Activated CD8-positive, alpha-beta memory T cell treated with anti-CD3 and anti-CD28 coated beads for 24 hours (primary cell): ENCODE data around the gene FRAT1.
"Not testable (repeated sequence)": the region's sequence is repeated elsewhere in the genome, so short reads cannot be mapped to it uniquely, and the experiment has no call there.

Source experiments
- DNase-seq: peaks from one replicate; pipeline ENCODE4 v3.0.0-alpha.2; 2020

Gene FRAT1

DNA sequence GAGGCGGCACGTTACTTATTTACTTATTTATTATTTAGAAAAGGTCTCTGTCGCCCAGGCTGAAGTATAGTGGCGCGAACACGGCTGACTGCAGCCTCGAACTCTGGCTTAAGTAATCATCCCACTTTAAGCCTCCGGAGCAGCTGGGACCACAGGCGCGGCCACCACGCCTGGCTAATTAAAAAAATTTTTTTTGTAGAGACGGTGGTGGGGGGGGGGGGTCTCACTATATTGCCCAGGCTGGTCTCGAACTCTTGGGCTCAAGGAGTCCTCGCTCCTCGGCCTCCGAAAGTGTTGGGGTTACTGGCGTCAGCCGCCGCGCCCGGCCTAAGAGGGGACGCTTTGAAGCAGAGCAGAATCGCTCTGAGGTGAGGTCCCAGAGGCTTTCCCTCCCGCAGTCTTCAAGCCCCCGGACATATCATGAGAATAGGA, 16.1 kb downstream of the FRAT1 start:
- no peak for DNase-seq

DNA sequence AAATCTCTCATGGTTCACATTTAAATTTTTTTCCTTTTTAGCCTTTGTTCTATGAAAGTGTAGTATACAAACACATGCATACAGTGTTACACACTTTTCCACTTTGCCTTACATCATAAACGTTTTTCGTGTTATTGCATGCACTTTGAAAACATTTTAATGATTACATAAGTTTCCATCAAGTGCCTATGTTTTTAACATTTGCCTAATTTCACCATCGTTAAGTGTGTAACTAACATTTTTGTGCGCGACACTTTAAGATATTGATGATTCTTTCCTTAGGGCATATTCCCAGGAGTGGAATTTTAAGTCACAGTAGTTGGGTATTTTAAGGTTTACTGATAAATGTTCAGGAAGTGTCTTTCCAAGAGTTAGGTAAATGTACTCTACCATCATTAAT, 16.9 kb downstream of the FRAT1 start:
- no peak for DNase-seq

DNA sequence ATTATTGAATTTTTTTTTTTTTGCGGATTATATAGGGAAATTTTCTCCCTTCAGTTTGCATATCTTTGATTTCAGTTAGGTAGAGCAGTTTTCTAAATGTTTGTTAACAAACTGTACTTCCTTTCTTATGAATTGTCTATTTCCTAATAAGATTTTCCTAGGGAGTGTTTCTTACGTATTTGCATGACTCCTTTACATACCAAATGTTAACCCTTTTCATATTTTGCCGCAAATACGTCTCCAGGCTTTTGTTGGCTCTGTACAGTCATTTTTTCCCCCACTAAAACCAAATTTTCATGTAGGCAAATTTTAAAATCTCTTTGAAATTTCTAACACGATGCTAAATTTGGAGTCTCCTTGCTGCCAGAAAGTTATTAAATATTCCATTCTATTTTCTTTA, 17.4 kb downstream of the FRAT1 start:
- no peak for DNase-seq

DNA sequence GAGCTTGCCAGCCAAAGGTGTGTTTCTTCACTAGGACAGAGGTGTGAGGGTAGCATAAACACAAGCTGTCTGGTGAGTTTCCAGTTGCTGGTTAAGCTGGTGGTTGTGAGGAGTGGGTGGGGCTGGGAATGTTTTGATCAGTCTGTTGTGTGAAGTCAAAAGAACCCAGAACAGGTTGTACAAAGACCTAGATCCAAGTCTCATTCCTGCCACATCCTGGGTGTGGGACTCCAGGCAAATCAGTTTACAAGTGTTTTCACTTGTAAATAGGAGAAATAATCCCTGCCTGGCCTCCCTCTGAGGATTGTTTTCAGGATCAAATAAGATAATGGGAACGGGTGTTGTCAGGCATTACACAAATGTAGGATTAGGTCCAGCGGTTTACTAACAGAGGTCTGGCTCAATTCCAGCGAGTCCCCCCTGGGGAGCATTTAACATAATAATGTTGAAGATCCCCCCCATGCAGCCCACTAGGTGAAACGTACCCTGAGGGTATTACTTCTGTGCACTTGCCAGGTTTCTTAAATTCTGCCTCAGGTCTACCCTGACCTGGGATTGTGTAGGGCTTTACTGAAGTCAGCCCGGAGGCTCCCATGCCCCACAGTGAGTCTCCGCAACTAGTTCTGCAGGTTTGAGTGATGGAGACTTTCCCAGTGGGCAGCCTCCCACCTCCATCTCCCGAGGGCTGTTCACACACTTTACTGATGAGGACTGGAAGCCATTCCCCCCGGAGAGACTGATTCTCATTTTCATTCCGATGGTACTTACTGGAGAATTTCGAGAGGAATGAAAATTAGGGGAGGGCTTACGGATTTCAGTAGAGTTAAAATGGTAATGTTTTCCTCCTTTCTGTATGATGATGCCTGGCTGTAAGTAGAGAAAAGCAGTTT, 18.1 kb downstream of the FRAT1 start:
- no peak for DNase-seq

DNA sequence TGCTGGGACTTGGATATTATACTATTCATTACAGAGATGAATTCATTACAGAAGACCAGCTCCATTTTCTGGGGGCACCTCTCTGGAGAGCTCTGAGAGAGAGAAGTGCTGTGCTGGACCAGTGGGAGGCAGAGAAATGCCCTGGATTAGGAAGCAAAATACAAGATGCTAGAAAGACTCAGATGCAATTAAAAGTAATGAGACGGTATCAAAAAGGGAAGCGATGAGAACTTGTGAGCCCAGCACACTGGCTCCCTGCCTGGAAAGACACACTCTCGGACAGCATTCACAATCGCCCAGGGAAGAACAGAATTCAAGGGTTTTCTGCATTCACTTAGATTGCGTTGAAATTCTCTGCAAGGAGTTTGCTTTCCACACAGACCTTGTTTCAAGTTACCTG, 19.0 kb downstream of the FRAT1 start:
- no peak for DNase-seq

DNA sequence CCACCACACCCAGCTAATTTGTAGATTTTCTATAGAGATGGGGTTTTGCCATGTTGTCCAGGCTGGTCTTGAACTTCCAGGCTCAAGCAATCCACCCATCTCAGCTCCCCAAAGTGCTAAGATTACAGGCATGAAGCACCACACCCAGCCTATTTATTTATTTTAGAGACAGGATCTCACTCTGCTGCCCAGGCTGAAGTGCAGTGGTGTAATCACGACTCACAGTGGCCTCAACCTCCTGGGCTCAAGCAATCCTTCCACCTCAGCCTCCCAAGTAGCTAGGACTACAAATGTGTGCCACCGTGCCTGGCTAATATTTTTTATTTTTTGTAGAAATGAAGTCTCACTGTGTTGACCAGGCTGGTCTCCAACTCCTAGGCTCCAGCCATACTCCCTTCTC, 22.3 kb downstream of the FRAT1 start:
- DNase-seq, result no peak

DNA sequence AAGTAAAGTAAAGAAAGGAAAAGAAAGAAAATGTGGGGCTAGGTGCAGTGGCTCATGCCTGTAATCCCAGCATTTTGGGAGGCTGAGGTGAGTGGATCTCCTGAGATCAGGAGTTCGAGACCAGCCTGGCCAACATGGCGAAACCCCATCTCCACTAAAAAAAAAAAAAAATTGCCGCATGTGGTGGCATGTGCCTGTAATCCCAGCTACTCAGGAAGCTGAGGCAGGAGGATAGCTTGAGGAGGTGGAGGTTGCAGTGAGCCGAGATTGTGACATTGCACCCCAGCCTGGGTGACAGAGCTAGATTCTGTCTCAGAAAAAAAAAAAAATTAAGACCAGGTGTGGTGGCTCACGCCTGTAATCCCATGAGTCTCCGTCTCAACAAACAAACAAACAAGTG, 24.6 kb downstream of the FRAT1 start:
- not testable (repeated sequence) for DNase-seq

DNA sequence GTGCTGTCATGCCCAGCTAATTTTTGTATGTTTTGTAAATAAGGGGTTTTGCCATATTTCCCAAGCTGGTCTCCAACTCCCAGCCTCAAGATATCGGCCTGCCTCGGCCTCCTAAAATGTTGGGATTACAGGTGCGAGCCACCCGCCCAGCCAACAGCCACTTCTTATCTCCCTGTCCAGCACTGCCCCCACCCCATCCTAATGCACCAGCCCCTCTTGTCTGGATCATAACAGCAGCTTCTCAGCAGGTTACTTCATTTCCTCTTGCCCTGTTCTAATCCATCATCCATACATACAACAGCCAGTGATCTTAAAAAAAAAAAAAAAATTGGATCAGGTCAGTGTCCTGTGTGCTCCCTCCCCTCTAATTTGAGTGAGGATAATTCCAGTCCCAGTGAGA, 28.2 kb downstream of the FRAT1 start:
- no peak for DNase-seq

DNA sequence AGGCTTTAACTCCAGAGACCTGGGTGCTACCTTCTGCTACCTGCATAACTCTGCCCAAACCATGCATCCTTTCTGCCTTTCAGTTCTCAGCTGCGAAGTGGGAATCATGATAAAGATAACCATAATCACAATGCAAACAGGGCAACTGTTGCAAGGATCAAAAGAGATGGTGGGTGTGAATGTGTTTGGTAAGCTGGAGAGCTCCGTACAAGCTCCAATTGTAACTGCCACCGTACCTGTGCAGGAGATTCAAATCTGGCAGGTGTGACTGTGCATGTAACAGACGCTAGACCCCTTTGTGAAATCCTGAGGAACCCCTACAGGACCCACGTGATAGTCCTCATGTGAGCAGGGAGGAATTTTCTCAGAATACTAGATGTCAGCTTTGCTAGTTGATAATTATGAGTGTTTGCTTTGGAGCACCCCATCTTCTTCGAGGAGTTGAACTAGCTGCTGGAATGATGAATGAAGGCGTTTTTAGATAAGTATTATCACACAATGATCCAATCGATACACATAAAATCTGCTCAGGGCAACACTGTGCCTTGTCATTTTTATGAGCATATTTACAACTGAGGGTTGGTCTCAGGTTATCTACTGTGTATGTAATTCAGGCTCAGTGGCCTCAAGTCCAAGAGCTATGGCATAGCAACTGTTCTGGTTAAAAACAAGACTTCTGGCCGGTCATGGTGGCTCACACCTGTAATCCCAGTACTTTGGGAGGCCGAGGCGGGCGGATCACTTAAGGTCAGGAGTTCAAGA, 30.9 kb downstream of the FRAT1 start:
- no peak for DNase-seq

DNA sequence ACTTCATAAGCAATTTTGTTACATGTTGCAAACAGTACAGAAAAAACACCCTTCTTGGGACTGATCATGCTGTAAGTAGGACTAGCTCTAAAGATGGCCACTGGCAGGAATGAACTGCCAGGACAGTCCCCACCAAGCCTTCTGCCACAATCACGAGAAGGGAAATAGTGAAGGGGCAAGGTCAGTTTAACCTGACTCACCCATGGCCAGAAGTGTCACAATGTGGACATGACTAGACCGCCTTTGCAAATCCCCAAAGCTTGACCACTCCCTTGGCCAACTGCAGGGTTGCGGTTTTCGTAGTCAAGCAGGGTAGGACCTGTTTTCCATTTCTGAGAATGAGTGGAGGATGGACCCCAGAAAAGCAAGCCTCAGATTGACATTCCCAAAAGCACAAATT, 34.9 kb downstream of the FRAT1 start:
- DNase-seq, result no peak

DNA sequence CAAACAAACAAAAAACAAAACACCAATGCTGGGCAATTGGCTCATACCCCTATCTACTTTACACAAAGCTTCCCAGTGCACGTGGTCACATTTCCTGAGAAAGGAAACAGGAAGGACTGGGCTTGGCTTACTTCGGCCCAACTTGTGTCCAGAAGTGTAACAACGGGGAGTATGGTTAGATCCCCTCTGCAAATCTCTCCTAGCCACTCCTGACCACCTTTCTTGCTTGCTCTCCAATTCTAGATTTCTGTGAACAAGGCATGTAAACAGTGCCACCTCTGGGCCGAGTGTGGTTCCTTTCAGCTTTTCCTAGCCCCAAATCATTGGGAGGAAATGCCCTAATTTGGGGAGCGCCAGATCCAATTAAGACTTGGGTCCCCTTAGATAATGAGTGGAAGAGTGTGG, 36.5 kb downstream of the FRAT1 start:
- DNase-seq, result no peak

DNA sequence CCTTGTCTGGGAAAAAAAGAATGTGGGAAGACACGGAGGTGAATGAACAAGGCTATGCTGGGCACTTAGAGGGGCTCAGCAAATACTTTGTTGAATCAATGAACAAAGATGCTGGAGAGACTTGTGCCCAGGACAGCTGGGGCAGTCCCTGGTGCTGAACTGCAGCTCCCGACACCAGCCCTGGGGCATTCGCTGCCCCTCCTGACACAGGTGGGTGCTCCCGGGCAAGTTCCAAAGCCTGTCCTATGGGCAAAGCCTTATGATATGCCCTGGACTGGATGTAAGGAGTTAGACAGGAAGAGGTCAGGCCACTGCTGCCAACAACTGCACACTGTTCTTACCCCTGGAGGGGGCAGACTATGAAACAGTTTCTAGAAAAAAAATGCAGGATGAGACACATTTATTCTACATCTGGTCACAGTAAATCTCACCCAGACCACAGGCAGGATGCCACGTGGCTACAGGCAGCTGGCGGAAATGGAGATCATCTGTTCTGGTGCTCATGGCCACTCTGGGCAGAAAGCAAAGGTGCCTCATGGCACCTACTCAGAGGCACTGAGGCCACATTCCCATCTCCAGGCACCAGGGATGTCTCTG, 37.3 kb downstream of the FRAT1 start:
- DNase-seq, result no peak

DNA sequence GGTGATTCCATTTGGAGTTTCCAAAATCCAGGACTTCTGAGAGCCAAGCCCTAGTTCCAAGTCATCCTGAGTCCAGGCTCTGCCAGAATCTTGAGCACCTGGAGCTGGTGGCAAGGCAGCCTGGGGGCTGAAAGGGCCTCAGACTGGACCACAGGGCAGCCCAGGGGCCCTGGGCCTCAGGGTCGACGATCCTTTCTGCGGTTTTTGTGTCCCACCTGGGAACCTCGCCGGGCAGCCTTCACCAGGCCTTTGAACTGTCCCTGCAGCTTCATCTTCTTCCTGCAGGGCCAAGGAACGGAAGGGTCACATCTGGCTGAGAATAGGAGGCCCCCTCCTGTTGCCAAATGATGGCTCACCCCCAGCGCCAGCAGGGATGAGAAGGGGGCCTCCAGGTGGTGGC, 37.8 kb downstream of the FRAT1 start:
- DNase-seq, result no peak

DNA sequence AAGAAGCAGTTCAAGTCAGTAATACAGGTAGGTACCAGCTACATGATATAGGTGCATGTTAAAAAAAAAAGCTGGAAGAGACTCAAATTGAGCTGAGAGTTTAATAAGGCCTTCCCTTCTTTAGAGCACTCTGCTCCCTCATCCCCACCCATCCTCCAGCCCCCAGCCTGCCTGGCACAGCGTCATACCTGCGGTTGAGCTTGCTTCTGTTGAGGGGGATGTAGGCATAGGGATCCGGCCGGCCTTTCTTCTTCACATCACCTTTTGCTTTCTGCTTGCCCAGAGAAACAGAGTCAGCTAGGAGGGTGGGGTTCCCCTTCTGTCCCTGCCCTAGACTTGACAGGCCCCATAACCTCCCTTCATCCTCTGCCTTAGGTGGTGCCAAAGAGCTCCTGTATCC, 39.3 kb downstream of the FRAT1 start:
- DNase-seq, result no peak

DNA sequence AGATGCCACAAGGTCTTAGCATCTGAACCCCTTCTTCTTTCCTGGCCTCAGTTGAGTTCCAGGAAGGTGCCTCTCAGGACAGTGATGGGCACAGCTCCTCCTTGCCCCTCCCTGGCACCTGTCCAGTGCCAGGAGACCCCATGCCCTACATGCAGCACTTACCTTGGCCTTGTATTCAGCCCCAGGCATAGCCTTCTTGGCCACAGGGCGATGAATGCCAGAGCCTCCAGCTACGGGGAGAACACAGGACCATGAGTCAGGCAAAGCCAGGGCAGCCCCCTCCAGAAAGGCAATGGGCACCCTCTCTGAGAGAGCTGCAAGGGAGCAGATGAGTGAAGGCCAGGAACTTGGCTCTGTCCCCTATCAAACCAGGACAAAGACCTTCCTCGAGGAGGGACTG, 39.7 kb downstream of the FRAT1 start:
- no peak for DNase-seq

DNA sequence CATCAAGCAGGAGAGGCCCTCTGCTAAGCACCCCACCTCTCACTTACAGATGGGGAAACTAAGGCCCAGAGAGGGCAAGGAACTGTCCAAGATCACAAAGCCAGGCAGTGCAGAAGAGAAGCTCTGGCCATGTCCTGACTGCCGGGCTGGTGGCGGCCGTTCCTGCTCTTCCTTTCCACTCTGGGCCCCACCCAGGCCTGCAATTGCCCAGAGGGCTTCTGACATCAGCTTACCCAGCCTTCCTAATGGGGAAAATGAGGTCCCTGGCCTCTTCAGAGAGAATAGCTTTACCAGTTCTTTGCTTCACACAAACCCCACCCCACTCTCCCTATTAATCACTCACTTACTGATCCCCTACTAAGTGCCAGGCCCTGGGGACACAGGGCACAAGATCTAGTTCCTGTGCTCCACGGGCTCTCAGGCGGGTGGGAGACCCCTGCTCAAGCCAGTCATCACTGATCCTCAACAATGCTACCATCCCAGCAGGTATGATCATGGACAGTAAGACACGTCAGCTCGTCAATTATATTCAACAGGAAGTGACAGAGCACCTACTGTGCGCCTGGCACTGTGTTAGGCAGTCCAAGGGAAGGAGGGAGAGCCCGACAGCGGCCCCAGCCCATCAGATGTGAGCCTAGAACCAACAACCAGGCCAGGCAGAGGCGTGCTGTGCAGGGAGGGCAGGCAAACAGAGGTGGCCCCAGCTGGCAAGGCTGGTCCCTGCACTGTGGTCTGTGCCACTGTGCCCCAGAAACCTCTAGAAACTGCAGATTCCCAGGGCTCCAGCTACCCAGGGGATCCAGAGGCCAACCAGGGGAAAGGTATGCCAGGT, 41.9 kb downstream of the FRAT1 start:
- no peak for DNase-seq

DNA sequence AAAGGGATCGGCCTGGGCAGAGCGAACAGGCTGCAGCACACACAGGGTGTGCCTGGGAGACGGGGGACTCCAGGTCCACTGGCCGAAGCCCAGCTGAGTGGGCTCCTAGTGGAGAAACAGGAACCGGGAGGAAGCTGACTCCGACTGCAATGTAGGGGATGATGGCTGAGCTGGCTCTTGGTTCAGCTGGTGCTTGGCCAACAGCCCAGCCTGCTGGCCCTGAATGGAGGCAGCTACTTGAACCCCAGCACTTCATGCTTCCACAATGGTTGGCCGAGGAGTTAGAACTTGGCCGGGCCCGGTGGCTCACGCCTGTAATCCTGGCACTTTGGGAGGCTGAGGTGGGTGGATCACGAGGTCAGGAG, 42.4 kb downstream of the FRAT1 start:
- DNase-seq, result no peak

DNA sequence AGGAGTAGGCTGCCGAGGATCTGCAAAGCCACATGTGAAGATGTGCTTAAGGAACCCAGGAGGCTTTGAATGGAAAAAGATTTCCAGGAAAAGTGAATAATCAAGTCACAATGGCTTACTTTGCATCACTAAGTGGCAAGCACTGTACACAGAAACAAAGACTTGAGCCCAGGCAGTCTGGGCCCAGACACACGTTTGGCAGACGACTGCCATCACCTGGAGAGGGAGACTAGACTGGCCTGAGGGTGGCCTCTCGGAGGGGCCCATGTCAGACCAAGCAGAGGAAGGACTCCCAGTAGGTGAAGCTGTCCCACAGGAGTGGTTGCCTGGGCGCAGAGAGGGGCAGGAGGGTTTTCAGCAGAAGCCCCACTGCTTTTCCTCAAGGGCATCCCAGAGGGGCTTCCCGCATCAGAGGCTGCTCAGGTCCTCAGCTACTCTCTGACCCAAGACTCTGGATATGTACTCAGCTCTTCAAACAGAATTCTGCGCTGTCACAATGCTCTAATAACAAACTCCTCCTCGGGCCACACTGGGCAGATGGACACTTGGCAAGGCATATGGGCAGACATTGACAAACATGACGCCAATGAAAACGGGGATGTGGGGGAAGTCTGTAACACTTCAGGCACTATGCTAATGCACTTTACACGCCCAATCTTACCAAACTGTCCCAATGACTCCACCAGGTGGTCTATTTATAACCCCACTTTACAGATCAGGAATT, 43.4 kb downstream of the FRAT1 start:
- no peak for DNase-seq

DNA sequence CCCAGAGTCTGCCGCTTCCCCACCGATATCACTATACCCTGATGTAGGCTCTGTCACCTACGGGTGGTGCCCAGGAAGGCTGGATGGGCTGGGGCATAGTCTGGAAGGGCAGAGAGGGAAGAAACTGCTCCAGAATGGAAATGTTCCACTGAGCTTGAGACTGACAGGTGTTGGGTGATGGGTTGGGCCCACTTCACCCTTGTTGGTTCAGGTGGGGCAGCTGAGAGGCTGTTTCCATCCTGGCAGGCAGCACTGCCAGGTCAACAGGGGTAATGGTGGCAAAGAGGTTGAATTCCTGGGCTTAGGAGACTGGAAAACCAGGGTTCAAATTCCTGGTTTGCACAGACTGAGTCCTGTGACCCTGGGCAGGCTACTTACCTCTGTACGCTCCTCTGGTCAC, 44.0 kb downstream of the FRAT1 start:
- no peak for DNase-seq

DNA sequence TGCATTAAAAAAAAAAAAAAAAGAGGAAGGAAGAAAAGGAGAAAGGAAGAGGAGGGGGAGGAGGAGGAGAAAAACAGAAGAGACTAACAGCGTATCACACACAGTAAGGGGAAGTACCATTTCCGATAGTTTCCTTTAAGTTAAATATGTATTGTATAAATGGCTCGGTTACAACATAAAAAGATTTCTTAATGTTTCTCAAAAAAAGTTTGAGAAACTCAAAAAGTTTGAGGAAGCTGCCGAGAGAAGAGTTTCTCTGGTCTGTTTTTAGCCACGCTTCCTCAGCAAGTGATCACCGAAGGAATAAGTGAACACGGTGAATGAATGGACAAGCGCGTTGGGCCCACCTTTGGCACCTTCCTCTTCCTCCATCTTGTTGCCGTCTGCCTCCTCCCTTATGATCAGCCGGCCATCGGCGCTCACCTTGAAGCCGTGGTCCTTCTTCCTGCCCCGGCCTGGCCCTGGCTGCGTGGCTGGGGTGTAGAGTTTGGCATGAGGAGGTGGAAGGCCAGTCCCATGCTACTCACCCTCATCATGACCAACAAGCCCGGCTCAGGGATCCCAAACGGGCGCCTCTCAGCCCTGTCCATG, 46.8 kb downstream of the FRAT1 start:
- DNase-seq, result no peak

DNA sequence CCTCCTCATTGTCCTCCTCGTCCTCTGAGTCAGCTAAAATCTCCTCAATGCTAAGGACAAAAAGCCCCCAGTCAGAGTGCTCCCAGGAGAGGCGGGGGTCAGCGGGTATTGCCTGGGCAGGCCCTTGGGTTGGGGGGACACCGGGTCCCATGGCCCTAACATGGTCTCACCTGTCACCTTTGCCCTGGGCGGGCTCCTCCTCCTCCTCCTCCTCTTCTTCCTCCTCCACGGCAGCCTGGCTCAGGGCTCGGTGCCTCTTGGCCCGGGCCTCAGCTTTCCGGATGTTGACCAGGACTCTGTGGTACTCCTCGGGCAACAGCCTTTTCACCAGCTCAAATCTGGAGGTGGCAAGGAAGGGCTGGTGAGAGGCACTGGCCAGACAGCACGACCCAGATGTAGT, 47.5 kb downstream of the FRAT1 start:
- no peak for DNase-seq

DNA sequence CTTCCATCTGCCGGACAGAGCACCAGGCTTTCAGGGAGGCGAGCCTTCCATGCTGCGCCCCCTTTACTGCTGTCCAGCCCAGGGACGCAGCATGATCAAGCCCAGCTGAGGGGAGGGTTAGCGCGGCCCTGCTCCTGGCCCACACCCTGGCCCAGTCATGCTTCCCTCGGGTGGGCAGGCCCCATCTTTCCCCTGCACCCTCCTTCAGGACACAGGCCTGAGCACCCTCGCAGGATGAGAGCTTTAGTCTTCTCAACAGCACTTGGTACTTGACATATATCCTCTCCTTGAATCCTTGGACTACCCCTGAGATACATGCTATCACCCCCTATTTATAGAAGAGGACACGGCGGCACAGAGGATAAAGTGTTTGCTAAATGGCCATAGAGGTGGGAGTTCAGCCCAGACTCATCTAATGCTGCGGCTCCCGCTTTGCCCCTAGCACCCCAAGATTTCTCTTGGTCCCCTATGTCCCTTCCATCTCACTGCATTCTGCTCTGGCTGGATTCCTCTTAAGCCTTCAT, 48.1 kb downstream of the FRAT1 start:
- DNase-seq, result no peak
